Suprapubic skin (tissue), 4 donors: Measurements from ENCODE around the gene SLC39A10.

Experiments
- CTCF ChIP-seq, 2 donors: fragments of 200-600 bp in 1 of 2; fragments of 450-650 bp in 1 of 2; sonication (generic) in 1 of 2; IDR thresholded peaks; one replicate each; pipeline ENCODE4 v1.5.1; 2016 to 2019; ENCODE audit warnings: antibody characterized with exemption in 2 of 2, mild to moderate bottlenecking in 1 of 2, moderate library complexity in 1 of 2
- POLR2A ChIP-seq, 2 donors: fragments of 450-650 bp; IDR thresholded peaks; one replicate each; pipeline ENCODE4 v1.6.1; 2017; ENCODE audit warnings: antibody characterized with exemption in 2 of 2, mild to moderate bottlenecking in 2 of 2, moderate library complexity in 2 of 2
- POLR2AphosphoS5 ChIP-seq, 3 donors: sonication (generic); formaldehyde crosslinking; IDR thresholded peaks; one replicate each; pipeline ENCODE4 v1.6.1; 2017; ENCODE audit warnings: antibody characterized with exemption in 3 of 3

GRCh38 chr2:195610717-195611116 is 46.3 kb upstream of the SLC39A10 start:
- TF ChIP-seq CTCF (IDR thresholded peaks at IDR 0.05), result no peak
- no peak for TF ChIP-seq POLR2AphosphoS5 (IDR thresholded peaks at IDR 0.05)
- TF ChIP-seq POLR2A (IDR thresholded peaks at IDR 0.05), result no peak
